Transverse colon (tissue), 4 donors: ENCODE data around the gene CD3G. TPM values are rescaled to one million over a fixed set of nuclear protein-coding genes. Genes with fewer than 3 reads are reported as not detected.
A peak's percentile ranks its signal among the peaks of the same experiment; 100 is the strongest.

Source experiments
- DNase-seq: peaks from one replicate; pipeline ENCODE4 v3.0.0-alpha.2; 2019
- H3K27ac ChIP-seq, 4 donors: fragments of 200-600 bp; sonication (generic); 2 replicates each; pipeline ENCODE4 v1.5.1; 2016 to 2018; ENCODE audit warnings: inconsistent platforms in 4 of 4
- H3K27me3 ChIP-seq: fragments of 200-600 bp; sonication (generic); 2 replicates; pipeline ENCODE4 v1.5.1; 2017; ENCODE audit warnings: inconsistent platforms
- H3K36me3 ChIP-seq, 4 donors: fragments of 200-600 bp; sonication (generic); 2 replicates each; pipeline ENCODE4 v1.5.1; 2017 to 2019; ENCODE audit warnings: inconsistent platforms in 4 of 4
- H3K4me1 ChIP-seq, 4 donors: fragments of 200-600 bp; sonication (generic); 2 replicates each; pipeline ENCODE4 v1.5.1; 2017 to 2020; ENCODE audit warnings: inconsistent platforms in 4 of 4
- H3K4me3 ChIP-seq, 4 donors: fragments of 200-600 bp; sonication (generic); 1 replicate in 1 of 4; 2 replicates in 3 of 4; pipeline versions ENCODE4 v1.5.1 to v1.6.1; 2017 to 2019; ENCODE audit warnings: inconsistent platforms in 4 of 4
- H3K9me3 ChIP-seq, 2 donors: fragments of 200-600 bp; sonication (generic); 2 replicates each; pipeline ENCODE4 v1.5.1; 2017 to 2019; ENCODE audit warnings: inconsistent platforms in 2 of 2
- EP300 ChIP-seq: sonication (generic); formaldehyde crosslinking; IDR thresholded peaks from one replicate; pipeline ENCODE4 v1.6.1; 2017; ENCODE audit warnings: antibody characterized with exemption, low read depth
- POLR2A ChIP-seq: fragments of 450-650 bp; IDR thresholded peaks from one replicate; pipeline ENCODE4 v1.6.1; 2016; ENCODE audit warnings: antibody characterized with exemption, mild to moderate bottlenecking, moderate library complexity
- POLR2AphosphoS5 ChIP-seq, 3 donors: sonication (generic); formaldehyde crosslinking; IDR thresholded peaks; one replicate each; pipeline ENCODE4 v1.6.1; 2016; ENCODE audit warnings: antibody characterized with exemption in 3 of 3
- WGBS, 2 donors: methylation state at CpG; one replicate each; pipeline ENCODE4 v1.1.5; 2018; ENCODE audit warnings: low coverage in 1 of 2; 5-methylcytosine and 5-hydroxymethylcytosine counted together
- in situ Hi-C, 4 donors: fragments of 200-750 bp; cut with MboI; loops; one replicate each; pipeline versions ENCODE4 v1.15.0 to v1.15.1; 2017; ENCODE audit warnings: low sequenced_read_pairs in 3 of 4, low pct_ligation_motif_present in 1 of 4, low pct_unique_long_range_greater_than_20kb in 1 of 4
- intact Hi-C: fragments of 100-400 bp; cut with DNase I; formaldehyde crosslinking; loops from one replicate; pipeline ENCODE4 v1.15.1; 2023; ENCODE audit warnings: low total_unique reads
- total RNA-seq, 4 donors: library from RNA; depleted of rRNA; stranded (reverse); fragments of >200 nt; gene quantifications; one replicate each; pipeline ENCODE4 v1.1.0, GENCODE V29; 2016
- TF ChIP-seq, protein P1 (sequence below), 5 experiments: fragments of 200-600 bp in 3 of 5; fragments of 450-650 bp in 2 of 5; sonication (generic) in 3 of 5; IDR thresholded peaks; 1 replicate in 2 of 5; 2 replicates in 3 of 5; pipeline ENCODE4 v1.5.1; 2016 to 2017; ENCODE audit warnings: antibody characterized with exemption in 5 of 5, inconsistent platforms in 3 of 5, mild to moderate bottlenecking in 2 of 5, moderate library complexity in 1 of 5

Gene CD3G
- total RNA-seq, 4 donors from 2014 or later, result 2.2 to 5.4 (median 2.2) TPM; not detected in 1

DNA sequence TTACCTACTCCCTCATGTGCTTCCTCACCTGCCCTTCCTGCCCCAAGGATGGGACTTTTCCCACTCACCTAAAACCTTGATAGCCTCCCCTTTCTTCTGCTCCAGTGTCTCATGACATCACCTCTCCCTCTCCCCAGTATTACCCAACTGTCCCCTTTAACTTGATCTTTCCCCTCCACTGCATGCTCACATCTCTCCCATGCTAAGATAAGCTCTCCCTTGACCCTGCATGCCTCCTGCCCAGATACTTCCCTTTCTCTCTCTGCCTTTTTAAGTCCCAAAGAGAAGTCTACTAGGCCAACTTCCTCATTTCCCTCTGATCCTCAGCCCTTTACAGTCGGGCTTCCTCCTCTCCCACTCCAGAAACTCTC is 24.8 kb upstream of the CD3G start:
- intact Hi-C loops, result no loop called here
- WGBS, 2 donors, result 52% methylated on average over 1 of the region's 1 CpG; no CpG with 5 or more reads in 1 of the 2 donors
- peaks cover 18 to 71% (median 42%) of the 10 kb centered on the region in 4 donors for H3K4me1 ChIP-seq
- in situ Hi-C loops, result no loop called here
- peaks cover 1% of the 10 kb centered on the region for H3K27me3 ChIP-seq
- no peaks in the 10 kb centered on the region for H3K36me3 ChIP-seq
- no peaks in the 10 kb centered on the region for H3K9me3 ChIP-seq
- no peak overlapping the region for H3K4me3 ChIP-seq
- DNase-seq, result no peak
- no peak overlapping the region for H3K27ac ChIP-seq
- TF ChIP-seq, protein P1, sequence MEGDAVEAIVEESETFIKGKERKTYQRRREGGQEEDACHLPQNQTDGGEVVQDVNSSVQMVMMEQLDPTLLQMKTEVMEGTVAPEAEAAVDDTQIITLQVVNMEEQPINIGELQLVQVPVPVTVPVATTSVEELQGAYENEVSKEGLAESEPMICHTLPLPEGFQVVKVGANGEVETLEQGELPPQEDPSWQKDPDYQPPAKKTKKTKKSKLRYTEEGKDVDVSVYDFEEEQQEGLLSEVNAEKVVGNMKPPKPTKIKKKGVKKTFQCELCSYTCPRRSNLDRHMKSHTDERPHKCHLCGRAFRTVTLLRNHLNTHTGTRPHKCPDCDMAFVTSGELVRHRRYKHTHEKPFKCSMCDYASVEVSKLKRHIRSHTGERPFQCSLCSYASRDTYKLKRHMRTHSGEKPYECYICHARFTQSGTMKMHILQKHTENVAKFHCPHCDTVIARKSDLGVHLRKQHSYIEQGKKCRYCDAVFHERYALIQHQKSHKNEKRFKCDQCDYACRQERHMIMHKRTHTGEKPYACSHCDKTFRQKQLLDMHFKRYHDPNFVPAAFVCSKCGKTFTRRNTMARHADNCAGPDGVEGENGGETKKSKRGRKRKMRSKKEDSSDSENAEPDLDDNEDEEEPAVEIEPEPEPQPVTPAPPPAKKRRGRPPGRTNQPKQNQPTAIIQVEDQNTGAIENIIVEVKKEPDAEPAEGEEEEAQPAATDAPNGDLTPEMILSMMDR (IDR thresholded peaks at IDR 0.05), result no peak
- TF ChIP-seq EP300 (no peak), POLR2AphosphoS5 (IDR thresholded peaks at IDR 0.05) (no peak), POLR2A (no peak)

DNA sequence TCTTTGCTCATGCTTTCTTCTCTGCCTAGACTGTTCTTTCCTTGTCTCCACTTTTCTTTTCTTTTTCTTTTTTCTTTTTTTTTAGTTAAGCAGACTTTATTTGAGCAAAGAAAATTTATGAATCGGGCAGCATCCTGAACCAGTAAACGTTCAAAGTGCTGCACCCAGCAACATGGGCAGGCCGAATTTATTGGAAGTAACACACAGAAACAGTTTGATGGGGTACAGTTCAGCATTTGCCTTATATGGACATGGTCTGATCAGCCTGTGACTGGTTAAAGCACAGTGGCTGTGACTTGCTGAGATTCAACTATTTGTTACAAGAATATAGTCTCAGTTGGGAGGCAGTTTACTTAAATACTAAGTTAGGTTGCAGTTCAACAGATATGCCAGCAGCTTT is 23.6 kb upstream of the CD3G start:
- peaks cover 16 to 60% (median 32%) of the 10 kb centered on the region in 4 donors for H3K4me1 ChIP-seq
- no peak for DNase-seq
- 83 to 100% methylated on average over 1 to 3 of the region's 3 CpGs for WGBS, 2 donors
- intact Hi-C loops, result no loop called here
- no peak overlapping the region for H3K27ac ChIP-seq
- no peak for TF ChIP-seq POLR2AphosphoS5 (IDR thresholded peaks at IDR 0.05)
- TF ChIP-seq, protein P1 (IDR thresholded peaks at IDR 0.05), result no peak
- in situ Hi-C loops, result no loop called here
- no peaks in the 10 kb centered on the region for H3K9me3 ChIP-seq
- no peaks in the 10 kb centered on the region for H3K27me3 ChIP-seq
- no peaks in the 10 kb centered on the region for H3K36me3 ChIP-seq
- no peak overlapping the region for H3K4me3 ChIP-seq

DNA sequence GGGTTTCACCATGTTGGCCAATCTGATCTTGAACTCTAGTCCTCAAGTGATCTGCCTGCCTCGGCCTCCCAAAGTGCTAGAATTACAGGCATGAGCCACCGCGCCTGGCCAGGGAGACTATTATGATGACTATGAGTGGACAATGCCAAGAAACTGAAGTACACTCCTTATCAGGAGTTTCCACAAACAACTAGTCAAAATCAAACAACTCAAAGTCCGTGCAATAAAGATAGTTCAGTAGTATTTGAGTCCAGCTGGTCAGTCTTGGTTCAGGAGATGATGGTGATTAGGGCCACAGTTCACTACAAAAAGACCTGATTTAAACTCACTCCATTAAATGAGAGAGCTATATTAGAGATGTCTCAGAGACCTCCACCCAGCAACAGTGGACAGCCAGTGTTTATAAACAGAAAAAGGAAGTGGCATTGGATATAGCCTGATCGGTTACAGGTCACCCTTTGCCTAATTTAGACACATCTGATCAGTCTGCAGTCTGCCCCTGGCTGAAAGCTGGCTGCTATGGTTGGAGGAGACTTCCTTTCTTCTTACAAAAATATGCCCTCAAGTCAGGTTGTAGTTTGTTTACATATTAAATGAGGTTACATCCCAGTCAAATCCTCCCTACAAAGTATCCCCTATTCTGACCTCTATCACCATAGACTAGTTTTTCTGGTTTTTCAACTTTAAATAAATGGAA is 22.6 kb upstream of the CD3G start:
- in situ Hi-C loops, result no loop called here
- peak; percentile 58 for DNase-seq
- Histone ChIP-seq H3K27me3 (no peaks in the 10 kb centered on the region), H3K36me3 (no peaks in the 10 kb centered on the region), H3K27ac (peak overlapping the region; percentile 42 to 67 (median 58)), H3K4me3 (no peak overlapping the region), H3K4me1 (peaks cover 6 to 49% (median 22%) of the 10 kb centered on the region in 4 donors), H3K9me3 (no peaks in the 10 kb centered on the region)
- TF ChIP-seq POLR2A (no peak), EP300 (no peak), POLR2AphosphoS5 (IDR thresholded peaks at IDR 0.05) (peak in 1 of 3 donors; percentile 45)
- TF ChIP-seq, protein P1 (IDR thresholded peaks at IDR 0.05), result no peak
- 48% methylated on average over 5 of the region's 5 CpGs; no CpG with 5 or more reads in 1 of the 2 donors for WGBS, 2 donors
- intact Hi-C loops, result no loop called here

DNA sequence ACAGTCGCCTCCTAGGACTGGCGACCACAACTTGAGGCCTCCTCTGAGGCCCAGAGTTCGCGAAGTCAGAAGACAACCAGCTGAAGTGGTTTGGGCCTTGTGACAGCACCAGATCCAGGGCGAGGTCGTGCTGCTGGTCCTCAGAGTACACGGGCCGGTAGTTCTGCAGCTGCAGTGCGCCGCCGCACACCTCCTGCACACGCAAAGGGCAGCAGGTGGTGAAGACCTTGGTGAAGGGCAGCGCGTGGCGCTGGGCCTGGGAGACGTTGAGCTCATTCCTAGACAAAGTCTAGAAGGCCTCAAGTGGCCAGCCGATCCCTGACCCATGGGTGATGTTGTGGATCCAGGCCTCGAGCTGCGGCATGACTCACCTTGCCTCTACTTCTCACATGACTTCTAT is 21.4 kb upstream of the CD3G start:
- 95% methylated on average over 18 of the region's 19 CpGs; no CpG with 5 or more reads in 1 of the 2 donors for WGBS, 2 donors
- Histone ChIP-seq H3K27ac (no peak overlapping the region), H3K4me1 (peaks cover 0 to 38% (median 13%) of the 10 kb centered on the region in 4 donors), H3K9me3 (no peaks in the 10 kb centered on the region), H3K4me3 (no peak overlapping the region), H3K27me3 (no peaks in the 10 kb centered on the region), H3K36me3 (no peaks in the 10 kb centered on the region)
- in situ Hi-C loops (no loop called here), intact Hi-C loops (no loop called here)
- no peak for DNase-seq
- TF ChIP-seq, protein P1 (IDR thresholded peaks at IDR 0.05), result no peak
- TF ChIP-seq EP300, result no peak
